Smooth muscle cell (in vitro differentiated cells): Measurements from ENCODE around the gene MBD3. TPM values are rescaled to one million over a fixed set of nuclear protein-coding genes. Genes with fewer than 3 reads are reported as not detected.

Experiments
- DNase-seq: peaks from one replicate; lab custom pipeline; 2025; ENCODE audit not compliant: unreplicated experiment; lab: John Stamatoyannopoulos, UW
- H2AFZ ChIP-seq: fragments of 200-600 bp; sonication (generic); 2 replicates; pipeline ENCODE4 v1.6.0; 2016; ENCODE audit warnings: antibody characterized with exemption, low read depth, mild to moderate bottlenecking
- H3F3A ChIP-seq: fragments of 200-600 bp; sonication (generic); 2 replicates; pipeline ENCODE4 v1.6.0; 2017; ENCODE audit warnings: antibody characterized with exemption, low read depth
- H3K27ac ChIP-seq: fragments of 200-600 bp; sonication (generic); 2 replicates; pipeline ENCODE4 v1.5.1; 2016; ENCODE audit warnings: low read depth, mild to moderate bottlenecking
- H3K27me3 ChIP-seq: fragments of 200-600 bp; sonication (generic); 2 replicates; pipeline ENCODE4 v1.6.1; 2016; ENCODE audit warnings: low read depth, mild to moderate bottlenecking
- H3K36me3 ChIP-seq: fragments of 200-600 bp; sonication (generic); 2 replicates; pipeline ENCODE4 v1.5.1; 2016; ENCODE audit warnings: low read depth
- H3K4me1 ChIP-seq: fragments of 200-600 bp; sonication (generic); 2 replicates; pipeline ENCODE4 v1.5.1; 2016; ENCODE audit warnings: low read depth
- H3K4me2 ChIP-seq: fragments of 200-600 bp; sonication (generic); 2 replicates; pipeline ENCODE4 v1.6.0; 2016; ENCODE audit warnings: mild to moderate bottlenecking
- H3K4me3 ChIP-seq: fragments of 200-600 bp; sonication (generic); 2 replicates; pipeline ENCODE4 v1.5.1; 2016; ENCODE audit warnings: mild to moderate bottlenecking
- H3K79me2 ChIP-seq: fragments of 200-600 bp; sonication (generic); 2 replicates; pipeline ENCODE4 v1.6.0; 2016; ENCODE audit warnings: low read depth, mild to moderate bottlenecking
- H3K9ac ChIP-seq: fragments of 200-600 bp; sonication (generic); 2 replicates; pipeline ENCODE4 v1.6.0; 2016; ENCODE audit warnings: low read depth
- H3K9me3 ChIP-seq: fragments of 200-600 bp; sonication (generic); replicated peaks from 2 replicates; pipeline ENCODE4 v1.5.1; 2016; ENCODE audit warnings: low read depth
- H4K20me1 ChIP-seq: fragments of 200-600 bp; sonication (generic); 2 replicates; pipeline ENCODE4 v1.6.0; 2016; ENCODE audit warnings: low read depth
- CTCF ChIP-seq: fragments of 200-600 bp; sonication (generic); IDR thresholded peaks from 2 replicates; pipeline ENCODE4 v1.5.1; 2017; ENCODE audit warnings: borderline replicate concordance, mild to moderate bottlenecking, antibody characterized with exemption; ENCODE audit not compliant: insufficient read depth, poor library complexity, severe bottlenecking
- WGBS: methylation state at CpG from one replicate; pipeline ENCODE4 v1.1.7; 2016; ENCODE audit warnings: low lambda C conversion rate; 5-methylcytosine and 5-hydroxymethylcytosine counted together
- polyA plus RNA-seq: library from polyadenylated mRNA; unstranded; fragments of >200 nt; fragmentation: Nextera tagmentation; extraction: Ambion mirVana; gene quantifications from 2 replicates; pipeline ENCODE4 v1.2.1, GENCODE V29; 2016
- small RNA-seq: library from RNA; depleted of rRNA; stranded (forward); fragments of <200 nt; gene quantifications from one replicate; pipeline ENCODE3, GENCODE V24; 2014
- total RNA-seq: library from RNA; depleted of rRNA; stranded (reverse); fragments of >200 nt; gene quantifications from 2 replicates; pipeline ENCODE4 v1.2.3, GENCODE V29; 2014

MBD3 gene
- total and polyA plus RNA-seq, 2 experiments from 2014 or later = 40.3 to 47.3 TPM

- no peaks in the 10 kb centered on the region for H3K79me2 ChIP-seq
- 26% methylated on average over 39 of the region's 49 CpGs for WGBS
- H3K36me3 ChIP-seq = no peaks in the 10 kb centered on the region
- H2AFZ ChIP-seq = no peak overlapping the region
- H3F3A ChIP-seq = no peaks in the 10 kb centered on the region
- no peaks in the 10 kb centered on the region for H4K20me1 ChIP-seq
- no peak for DNase-seq
- no peaks in the 10 kb centered on the region for H3K4me1 ChIP-seq
- no peaks in the 10 kb centered on the region for H3K9me3 ChIP-seq
- peak overlapping the region; percentile 76 for H3K4me2 ChIP-seq
- H3K4me3 ChIP-seq = peak overlapping the region; percentile 29
- no peak overlapping the region for H3K9ac ChIP-seq
- peaks cover 36% of the 10 kb centered on the region for H3K27me3 ChIP-seq
- H3K27ac ChIP-seq = no peak overlapping the region
- no peak for TF ChIP-seq CTCF
Measured at GRCh38 chr19:1524287-1524971, 68.2 kb downstream of the MBD3 start.

Small RNA genes lying within 50 kb of the gene (small RNA-seq; reads per million reads assigned to genes)
- not detected for gene AC005943.2
- not detected for gene RN7SL477P
- gene RNU6-1223P = 0.68 reads per million, percentile 23 among the genes with 10 or more reads in this experiment

Other genes with a start within 250 kb of the MBD3 start
- 62.7 and 95.8 TPM in 2 replicates for gene NDUFS7, start 209.0 kb downstream of the MBD3 start, total RNA-seq
- gene NDUFS7, start 209.0 kb downstream of the MBD3 start, polyA plus RNA-seq = 226 and 245 TPM in 2 replicates
- 15.8 and 22.3 TPM in 2 replicates for gene GAMT, start 191.3 kb downstream of the MBD3 start, total RNA-seq
- 35.2 and 47.4 TPM in 2 replicates for gene GAMT, start 191.3 kb downstream of the MBD3 start, polyA plus RNA-seq
- gene DAZAP1, start 185.3 kb downstream of the MBD3 start, total RNA-seq = 33.7 and 41.7 TPM in 2 replicates
- 35.5 and 37.0 TPM in 2 replicates for gene DAZAP1, start 185.3 kb downstream of the MBD3 start, polyA plus RNA-seq
- 2,033 and 2,744 TPM in 2 replicates for gene RPS15, start 154.5 kb downstream of the MBD3 start, total RNA-seq
- gene RPS15, start 154.5 kb downstream of the MBD3 start, polyA plus RNA-seq = 1,180 and 1,250 TPM in 2 replicates
- 0.09 and 0.18 TPM in 2 replicates for gene APC2, start 142.7 kb downstream of the MBD3 start, total RNA-seq
- 0.30 and 1.0 TPM in 2 replicates for gene APC2, start 142.7 kb downstream of the MBD3 start, polyA plus RNA-seq
- 10.0 and 15.2 TPM in 2 replicates for gene C19orf25, start 113.7 kb downstream of the MBD3 start, total RNA-seq
- 27.9 and 42.2 TPM in 2 replicates for gene C19orf25, start 113.7 kb downstream of the MBD3 start, polyA plus RNA-seq
- gene PCSK4, start 102.5 kb downstream of the MBD3 start, total RNA-seq = 1.4 and 1.7 TPM in 2 replicates
- 8.7 and 14.4 TPM in 2 replicates for gene PCSK4, start 102.5 kb downstream of the MBD3 start, polyA plus RNA-seq
- 5.2 and 7.0 TPM in 2 replicates for gene REEP6, start 101.7 kb downstream of the MBD3 start, total RNA-seq
- gene REEP6, start 101.7 kb downstream of the MBD3 start, polyA plus RNA-seq = 15.1 and 18.7 TPM in 2 replicates
- 11.1 and 16.4 TPM in 2 replicates for gene ADAMTSL5, start 79.8 kb downstream of the MBD3 start, total RNA-seq
- 24.3 and 37.6 TPM in 2 replicates for gene ADAMTSL5, start 79.8 kb downstream of the MBD3 start, polyA plus RNA-seq
- gene PLK5, start 68.8 kb downstream of the MBD3 start, total RNA-seq = not detected in 2 replicates
- 0.60 TPM in 1 of 2 replicates, not detected in the other for gene PLK5, start 68.8 kb downstream of the MBD3 start, polyA plus RNA-seq
- 28.6 and 41.5 TPM in 2 replicates for gene MEX3D, start 24.5 kb downstream of the MBD3 start, total RNA-seq
- gene MEX3D, start 24.5 kb downstream of the MBD3 start, polyA plus RNA-seq = 8.4 and 9.3 TPM in 2 replicates
- gene UQCR11, start 12.6 kb upstream of the MBD3 start, total RNA-seq = 32.3 and 40.4 TPM in 2 replicates
- gene UQCR11, start 12.6 kb upstream of the MBD3 start, polyA plus RNA-seq = 550 and 592 TPM in 2 replicates
- gene TCF3, start 59.8 kb upstream of the MBD3 start, total RNA-seq = 76.3 and 89.0 TPM in 2 replicates
- 145 and 150 TPM in 2 replicates for gene TCF3, start 59.8 kb upstream of the MBD3 start, polyA plus RNA-seq
- not detected in 2 replicates for gene ONECUT3, start 160.6 kb upstream of the MBD3 start, total RNA-seq
- gene ONECUT3, start 160.6 kb upstream of the MBD3 start, polyA plus RNA-seq = not detected in 2 replicates
- gene ATP8B3, start 219.4 kb upstream of the MBD3 start, total RNA-seq = 2.0 and 2.8 TPM in 2 replicates
- gene ATP8B3, start 219.4 kb upstream of the MBD3 start, polyA plus RNA-seq = 3.8 and 3.9 TPM in 2 replicates